H1 (cell line): ENCODE measurements around the gene NPTN. TPM values are rescaled to one million over a fixed set of nuclear protein-coding genes. Genes with fewer than 3 reads are reported as not detected.

ENCODE experiments used
- CTCF ChIA-PET: fragments of 300-600 bp; sonication (Branson Sonifier 250); formaldehyde crosslinking; loops from one replicate; lab custom pipeline; 2021; ENCODE audit not compliant: partially characterized antibody; lab: Charles Lee
- POLR2A ChIA-PET: fragments of 300-600 bp; sonication (Branson Sonifier 250); formaldehyde crosslinking; loops from one replicate; lab custom pipeline; 2021; ENCODE audit warnings: inconsistent platforms; ENCODE audit not compliant: partially characterized antibody; lab: Charles Lee
- DNase-seq, 2 experiments: peaks; one replicate each; pipeline versions ENCODE4 v3.0.0 to v3.0.0-alpha.2; 2010 to 2022; ENCODE audit warnings: low spot score in 2 of 2, low read depth in 1 of 2, mixed read lengths in 1 of 2
- FAIRE-seq: peaks from 2 replicates; lab custom pipeline; 2011; peaks lifted over from hg19 to GRCh38; lab: Jason Lieb, UNC
- H2AFZ ChIP-seq: 2 replicates; pipeline ENCODE4 v1.8.1; 2012; ENCODE audit warnings: low read length, inconsistent platforms
- H2AK5ac ChIP-seq: 2 replicates; pipeline ENCODE4 v1.6.1; 2013; ENCODE audit warnings: low read depth, low read length
- H2BK120ac ChIP-seq: replicated peaks from 2 replicates; pipeline ENCODE3; 2013; ENCODE audit warnings: low read depth, low read length, inconsistent platforms
- H2BK12ac ChIP-seq: 2 replicates; pipeline ENCODE4 v1.6.1; 2013; ENCODE audit warnings: low read depth, low read length
- H2BK15ac ChIP-seq: 2 replicates; pipeline ENCODE4 v1.6.1; 2013; ENCODE audit warnings: low read length
- H2BK20ac ChIP-seq: 2 replicates; pipeline ENCODE4 v1.6.1; 2013; ENCODE audit warnings: low read length
- H2BK5ac ChIP-seq: 2 replicates; pipeline ENCODE4 v1.6.1; 2013; ENCODE audit warnings: low read depth, low read length
- H3K14ac ChIP-seq: 2 replicates; pipeline ENCODE4 v1.6.1; 2013; ENCODE audit warnings: inconsistent platforms; ENCODE audit not compliant: insufficient read length
- H3K18ac ChIP-seq: 2 replicates; pipeline ENCODE4 v1.6.1; 2013; ENCODE audit warnings: low read length; ENCODE audit errors: extremely low read depth
- H3K23ac ChIP-seq: 2 replicates; pipeline ENCODE4 v1.6.1; 2013; ENCODE audit warnings: inconsistent platforms; ENCODE audit not compliant: insufficient read length
- H3K23me2 ChIP-seq: 2 replicates; pipeline ENCODE4 v1.6.1; 2013; ENCODE audit warnings: low read depth, low read length
- H3K27ac ChIP-seq: 2 replicates; pipeline ENCODE4 v1.6.1; 2011; ENCODE audit warnings: low read depth, low read length, inconsistent platforms
- H3K27me3 ChIP-seq, 4 experiments: replicated peaks in 1 of 4; 1 replicate in 1 of 4; 2 replicates in 3 of 4; pipeline versions ENCODE4 v1.6.1 to v1.8.1; 2011 to 2013; ENCODE audit warnings: low read length in 3 of 4, mild to moderate bottlenecking in 3 of 4, inconsistent platforms in 2 of 4, mixed read lengths in 2 of 4, moderate library complexity in 1 of 4; ENCODE audit not compliant: control insufficient read depth in 3 of 4, insufficient read depth in 3 of 4; ENCODE audit errors: extremely low read depth in 1 of 4
- H3K36me3 ChIP-seq, 4 experiments: 2 replicates each; pipeline versions ENCODE4 v1.6.1 to v1.8.1; 2011 to 2013; ENCODE audit warnings: mild to moderate bottlenecking in 4 of 4, low read length in 3 of 4, moderate library complexity in 2 of 4, control low read depth in 1 of 4, inconsistent platforms in 1 of 4; ENCODE audit not compliant: insufficient read depth in 4 of 4, control insufficient read depth in 2 of 4
- H3K4ac ChIP-seq: replicated peaks from 2 replicates; pipeline ENCODE3; 2013; ENCODE audit warnings: low read length, low read depth, mixed read lengths, inconsistent platforms; ENCODE audit not compliant: insufficient read length
- H3K4me1 ChIP-seq, 4 experiments: replicated peaks in 1 of 4; 1 replicate in 1 of 4; 2 replicates in 3 of 4; pipeline versions ENCODE4 v1.6.1 to v1.8.1; 2011 to 2013; ENCODE audit warnings: low read length in 3 of 4, inconsistent platforms in 2 of 4, mixed read lengths in 1 of 4; ENCODE audit not compliant: insufficient read depth in 4 of 4, control insufficient read depth in 3 of 4
- H3K4me2 ChIP-seq, 2 experiments: 2 replicates each; pipeline versions ENCODE4 v1.6.1 to v1.8.1; 2011 to 2013; ENCODE audit warnings: low read depth in 2 of 2, low read length in 2 of 2, control low read depth in 1 of 2, inconsistent platforms in 1 of 2, mild to moderate bottlenecking in 1 of 2; ENCODE audit not compliant: insufficient read depth in 1 of 2
- H3K4me3 ChIP-seq, 4 experiments: fragments of 200-600, 300-600 bp in 1 of 4; sonication (generic), shearing (Covaris generic), sonication (Bioruptor Twin) in 1 of 4; 2 replicates each; pipeline versions ENCODE4 v1.5.1 to v1.8.1; 2011 to 2016; ENCODE audit warnings: low read length in 4 of 4, low read depth in 3 of 4, control low read depth in 2 of 4, inconsistent platforms in 2 of 4, mild to moderate bottlenecking in 2 of 4, mixed read lengths in 1 of 4, moderate library complexity in 1 of 4; ENCODE audit not compliant: insufficient read depth in 2 of 4; ENCODE audit errors: extremely low read depth in 1 of 4
- H3K56ac ChIP-seq: replicated peaks from 2 replicates; pipeline ENCODE3; 2013; ENCODE audit warnings: low read depth, mild to moderate bottlenecking, mixed read lengths, low read length, inconsistent platforms; ENCODE audit not compliant: insufficient read length
- H3K79me1 ChIP-seq: 2 replicates; pipeline ENCODE4 v1.6.1; 2013; ENCODE audit warnings: low read depth, low read length, control low read depth
- H3K79me2 ChIP-seq, 2 experiments: 2 replicates each; pipeline versions ENCODE4 v1.6.1 to v1.8.1; 2012 to 2013; ENCODE audit warnings: low read length in 2 of 2, mild to moderate bottlenecking in 2 of 2, inconsistent platforms in 1 of 2; ENCODE audit not compliant: insufficient read depth in 2 of 2, control insufficient read depth in 1 of 2
- H3K9ac ChIP-seq, 4 experiments: replicated peaks in 1 of 4; 1 replicate in 1 of 4; 2 replicates in 3 of 4; pipeline versions ENCODE4 v1.6.1 to v1.8.1; 2011 to 2013; ENCODE audit warnings: low read depth in 3 of 4, low read length in 3 of 4, control low read depth in 2 of 4, mild to moderate bottlenecking in 2 of 4, moderate library complexity in 2 of 4, inconsistent platforms in 1 of 4; ENCODE audit errors: extremely low read depth in 1 of 4
- H3K9me3 ChIP-seq, 2 experiments: 2 replicates each; pipeline versions ENCODE4 v1.6.1 to v1.8.1; 2012 to 2013; ENCODE audit warnings: mild to moderate bottlenecking in 2 of 2, moderate library complexity in 2 of 2, control low read depth in 1 of 2, inconsistent platforms in 1 of 2, low read depth in 1 of 2, low read length in 1 of 2, mixed read lengths in 1 of 2; ENCODE audit not compliant: insufficient read depth in 2 of 2
- H4K20me1 ChIP-seq, 2 experiments: replicated peaks in 1 of 2; 2 replicates each; pipeline versions ENCODE3 to v1.8.1; 2011 to 2013; ENCODE audit warnings: inconsistent platforms in 2 of 2, low read length in 2 of 2, mild to moderate bottlenecking in 1 of 2; ENCODE audit not compliant: insufficient read depth in 2 of 2, control insufficient read depth in 1 of 2
- H4K5ac ChIP-seq: 2 replicates; pipeline ENCODE4 v1.6.1; 2013; ENCODE audit warnings: low read length, low read depth, mixed read lengths, inconsistent platforms; ENCODE audit not compliant: insufficient read length
- H4K8ac ChIP-seq: 2 replicates; pipeline ENCODE4 v1.8.0; 2013; ENCODE audit warnings: mild to moderate bottlenecking, moderate library complexity, low read length, inconsistent platforms; ENCODE audit not compliant: insufficient read depth; ENCODE audit errors: extremely low read depth
- H4K91ac ChIP-seq: replicated peaks from 2 replicates; pipeline ENCODE3; 2013; ENCODE audit warnings: low read length, mixed read lengths, inconsistent platforms; ENCODE audit not compliant: insufficient read length
- CBX8 ChIP-seq: fragments of 300-800, 300-1000 bp; sonication (generic); IDR thresholded peaks from 2 replicates; pipeline ENCODE4 v1.7.1; 2016; ENCODE audit warnings: low read depth, low read length, borderline replicate concordance
- CTBP2 ChIP-seq: IDR thresholded peaks from 2 replicates; pipeline ENCODE4 v1.7.0; 2011; ENCODE audit warnings: borderline replicate concordance, mild to moderate bottlenecking, moderate library complexity, mixed read lengths, low read length; ENCODE audit not compliant: insufficient read depth, insufficient read length
- JUND ChIP-seq: IDR thresholded peaks from 2 replicates; pipeline ENCODE4 v1.6.1; 2011; ENCODE audit warnings: mild to moderate bottlenecking, improper control_type of control experiment, low read length
- KDM1A ChIP-seq: fragments of 200-600, 300-600 bp; sonication (generic); IDR thresholded peaks from 2 replicates; pipeline ENCODE4 v1.7.1; 2016; ENCODE audit warnings: mild to moderate bottlenecking, low read length, borderline replicate concordance
- KDM4A ChIP-seq: IDR thresholded peaks from one replicate; pipeline ENCODE4 v1.7.1; 2012; ENCODE audit warnings: low read depth, mild to moderate bottlenecking, moderate library complexity, low read length, inconsistent platforms; ENCODE audit not compliant: severe bottlenecking
- KDM5A ChIP-seq: fragments of 200-600 bp; IDR thresholded peaks from 2 replicates; pipeline ENCODE4 v1.7.1; 2012; ENCODE audit warnings: mild to moderate bottlenecking, low read length, inconsistent platforms, mixed read lengths
- NRF1 ChIP-seq: IDR thresholded peaks from 2 replicates; pipeline ENCODE4 v1.6.1; 2011; ENCODE audit warnings: mild to moderate bottlenecking, low read depth, low read length, improper control_type of control experiment
- RFX5 ChIP-seq: IDR thresholded peaks from 2 replicates; pipeline ENCODE4 v1.6.1; 2011; ENCODE audit warnings: low read depth, low read length, improper control_type of control experiment, borderline replicate concordance
- RXRA ChIP-seq: IDR thresholded peaks from 2 replicates; pipeline ENCODE4 v1.6.1; 2011; ENCODE audit warnings: low read depth, mild to moderate bottlenecking, low read length, moderate library complexity; ENCODE audit not compliant: insufficient read depth
- SAP30 ChIP-seq: fragments of 300-600 bp; sonication (generic); IDR thresholded peaks from 2 replicates; pipeline ENCODE4 v1.7.1; 2012; ENCODE audit warnings: low read length, moderate library complexity, mild to moderate bottlenecking, inconsistent platforms; ENCODE audit not compliant: insufficient read depth, insufficient replicate concordance
- SP4 ChIP-seq: IDR thresholded peaks from 2 replicates; pipeline ENCODE4 v1.6.1; 2012; ENCODE audit warnings: low read length, inconsistent platforms
- TAF7 ChIP-seq: optimal IDR thresholded peaks from 2 replicates; pipeline ENCODE3; 2011; ENCODE audit warnings: low read depth, mild to moderate bottlenecking, inconsistent platforms, low read length, moderate library complexity, borderline replicate concordance
- TBP ChIP-seq: IDR thresholded peaks from 2 replicates; pipeline ENCODE4 v1.6.1; 2011; ENCODE audit warnings: low read depth, low read length, improper control_type of control experiment
- TEAD4 ChIP-seq: IDR thresholded peaks from 2 replicates; pipeline ENCODE4 v1.6.1; 2012; ENCODE audit warnings: low read depth, low read length, inconsistent platforms, mixed read lengths
- WGBS, 2 experiments: shearing (Covaris generic) in 1 of 2; methylation state at CpG; one replicate each; pipeline versions ENCODE4 v1.1.6 to v1.1.7; 2013 to 2015; ENCODE audit warnings: low lambda C conversion rate in 2 of 2, mixed read lengths in 2 of 2, inconsistent platforms in 1 of 2, low coverage in 1 of 2, missing lambda C conversion rate in 1 of 2; ENCODE audit not compliant: insufficient replicate concordance in 2 of 2, insufficient coverage in 1 of 2, insufficient read length in 1 of 2; ENCODE audit errors: extremely low coverage in 1 of 2, missing lambda C conversion rate in 1 of 2; 5-methylcytosine and 5-hydroxymethylcytosine counted together
- polyA plus RNA-seq, 7 experiments: library from polyadenylated mRNA; depleted of rRNA in 3 of 7; stranded (reverse) in 5 of 7; unstranded in 2 of 7; fragments of >200 nt in 5 of 7; fragments of 200-250 nt in 2 of 7; gene quantifications; 1 replicate in 5 of 7; 2 replicates in 1 of 7; 4 replicates in 1 of 7; pipeline versions ENCODE4 v1.2.1 to v1.2.3, GENCODE V29; 2011 to 2013; ENCODE audit warnings: missing spikeins in 2 of 7, mixed read lengths in 2 of 7
- total RNA-seq: library from RNA; stranded (reverse); fragmentation: NEBNext Ultra II Directional; extraction: Animal tissue kit (Norgen Biotek cat#: 25700); gene quantifications from 2 replicates; pipeline ENCODE4 v1.2.1, GENCODE V29; 2021

Gene NPTN
- total and polyA plus RNA-seq, 2 of the 8 experiments (the other 6 are each of a cell fraction or from before 2014, with no cell fraction given): 67.0 to 113 TPM

DNA sequence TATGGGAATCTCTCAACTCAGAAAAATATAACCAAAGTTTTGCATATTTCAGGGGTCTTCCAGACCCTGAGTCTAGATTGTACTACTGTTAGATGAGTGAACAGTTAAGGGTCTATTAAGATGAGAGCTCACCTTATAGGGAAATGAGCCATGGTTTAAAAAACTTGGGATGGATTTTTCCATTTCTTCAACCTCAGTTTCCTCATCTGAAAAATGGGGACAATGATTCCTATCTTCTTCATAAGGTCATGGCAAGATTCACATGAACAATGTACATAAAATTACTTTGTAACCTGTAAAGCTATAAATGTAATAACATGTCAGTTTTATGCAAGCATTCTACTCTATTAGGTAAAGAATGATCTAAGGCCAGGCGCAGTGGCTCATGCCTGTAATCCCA, 28.7 kb downstream of the NPTN start:
- H3K4me1 ChIP-seq: peaks cover 13 to 26% (median 21%) of the 10 kb centered on the region in 4 experiments; a peak in 6 of 7 replicates
- no peak overlapping the region for H2BK15ac ChIP-seq
- no peak overlapping the region for H3K27ac ChIP-seq
- WGBS, 2 experiments: 100% methylated on average over 1 of the region's 1 CpG; no CpG with 5 or more reads in 1 of the 2 experiments
- no peak for DNase-seq
- ChIA-PET POLR2A (interaction anchor here (1.4 kb wide), 1 partner anchor 80 kb away, joined by 3 read pairs; no protein-coding TSS in a partner anchor), CTCF (interaction anchor here (0.5 to 7.4 kb wide), 10 partner anchors 10 to 947 kb away, joined by 3 to 42 read pairs (median 3); no protein-coding TSS in a partner anchor)
- no peak overlapping the region for H2BK12ac ChIP-seq
- no peaks in the 10 kb centered on the region; a peak in 1 of 8 replicates for H3K36me3 ChIP-seq
- H3K23me2 ChIP-seq: no peaks in the 10 kb centered on the region
- H3K23ac ChIP-seq: no peak overlapping the region
- no peak overlapping the region for H3K4ac ChIP-seq
- no peak overlapping the region for H2BK120ac ChIP-seq
- H3K27me3 ChIP-seq: no peaks in the 10 kb centered on the region
- no peak for FAIRE-seq
- H4K20me1 ChIP-seq: peaks cover 20 to 35% of the 10 kb centered on the region in 2 experiments
- no peaks in the 10 kb centered on the region for H3K9me3 ChIP-seq
- no peak overlapping the region for H3K56ac ChIP-seq
- no peak overlapping the region for H3K14ac ChIP-seq
- peak overlapping the region; percentile 15; the same call in 1 of the 2 replicates for H3K18ac ChIP-seq
- no peak overlapping the region for H2BK20ac ChIP-seq
- no peak overlapping the region for H4K91ac ChIP-seq
- H3K4me3 ChIP-seq: no peak overlapping the region
- H4K8ac ChIP-seq: no peak overlapping the region
- peaks cover 2% of the 10 kb centered on the region; the same call in 1 of the 2 replicates for H3K79me1 ChIP-seq
- H2BK5ac ChIP-seq: no peak overlapping the region
- H3K79me2 ChIP-seq: peaks cover 17 to 98% of the 10 kb centered on the region in 2 experiments
- no peak overlapping the region for H3K9ac ChIP-seq
- H4K5ac ChIP-seq: no peak overlapping the region
- no peak overlapping the region for H3K4me2 ChIP-seq
- H2AFZ ChIP-seq: no peak overlapping the region
- no peak overlapping the region for H2AK5ac ChIP-seq
- no peak for TF ChIP-seq CTBP2
- TF ChIP-seq TAF7: no peak
- no peak for TF ChIP-seq KDM5A
- TF ChIP-seq CBX8: no peak
- TF ChIP-seq KDM1A: no peak
- TF ChIP-seq TEAD4: no peak
- no peak for TF ChIP-seq NRF1
- TF ChIP-seq JUND: no peak
- TF ChIP-seq SAP30: no peak
- TF ChIP-seq RXRA: no peak
- TF ChIP-seq SP4: no peak
- no peak for TF ChIP-seq KDM4A
- TF ChIP-seq TBP: no peak
- no peak for TF ChIP-seq RFX5
